ENCODE results near the gene AHCY.

The AHCY gene

DNA sequence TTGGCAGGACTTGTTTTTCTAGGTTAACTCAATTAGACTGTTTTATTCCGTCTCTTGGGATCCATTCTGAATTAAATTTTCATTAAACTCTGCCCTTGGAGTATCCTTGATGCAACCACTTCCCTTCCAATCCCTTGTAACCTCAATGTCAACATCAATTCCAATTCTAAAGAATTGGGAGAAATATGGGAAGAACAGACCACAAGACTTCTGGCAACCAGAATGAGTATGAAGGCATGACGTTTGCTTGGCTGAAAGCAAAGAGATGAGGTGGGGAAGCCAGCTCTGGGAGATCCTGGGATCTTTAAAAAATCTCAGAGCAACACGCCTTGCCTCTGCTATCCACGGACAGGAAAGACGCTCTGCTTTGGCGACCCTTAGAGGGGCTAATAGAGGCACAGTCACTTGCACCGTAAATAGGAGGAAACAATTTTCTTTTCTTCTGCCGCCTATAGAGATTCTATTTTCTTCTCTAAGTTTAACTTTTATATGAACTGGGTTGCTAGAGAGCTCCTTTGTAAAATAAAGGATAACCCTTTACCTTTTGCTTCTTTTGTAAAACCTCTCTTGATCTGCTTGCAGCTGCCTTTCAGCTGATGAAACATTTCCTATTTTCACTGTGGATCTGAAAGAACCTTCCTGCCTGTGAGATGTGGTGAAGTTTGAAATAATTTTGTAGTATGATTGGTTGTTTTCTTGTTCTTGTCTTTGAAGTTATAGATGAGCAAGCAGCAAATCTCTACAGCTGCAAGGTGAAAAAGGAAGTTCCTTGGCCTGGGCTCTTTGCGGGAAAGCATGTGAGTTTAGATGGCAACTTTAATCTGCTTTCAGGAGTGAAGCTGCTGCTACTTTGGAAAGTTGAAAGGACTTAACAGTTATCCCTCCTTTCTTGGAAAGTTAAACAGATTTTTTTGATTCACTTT, 62.2 kb downstream of the AHCY start, which contains the start of gene ASIP:
Gene ASIP, plus strand, starts transcription at position 731 of the 923 bp plus-strand sequence. CDS start 18,952 bp downstream, outside the sequence.
- in situ Hi-C loops (cut with HindIII; ENCODE audit: low pct_ligation_motif_present, low pct_unique_long_range_greater_than_20kb, low sequenced_read_pairs), result no loop called here
- no peak for DNase-seq

DNA sequence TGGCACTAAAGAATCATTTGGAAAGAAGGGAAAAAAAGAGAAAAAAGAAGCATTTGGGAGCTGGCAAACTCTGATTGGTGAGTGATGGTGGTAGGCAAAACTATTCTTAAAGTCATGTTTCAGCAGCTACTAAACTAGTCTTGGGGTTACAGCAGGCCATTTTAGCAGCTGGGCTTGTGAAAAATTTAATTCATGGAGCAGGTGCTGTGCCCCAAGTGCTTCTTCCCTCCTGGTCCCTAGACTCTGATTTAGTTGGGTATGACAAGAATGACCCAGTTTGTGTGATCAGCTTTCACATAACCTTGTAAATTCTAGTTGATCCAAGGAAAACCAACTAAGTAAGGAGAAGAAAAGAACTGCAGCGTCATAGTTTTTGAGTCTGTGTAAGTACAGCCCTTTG, 63.0 kb downstream of the AHCY start:
- no peak for DNase-seq
- in situ Hi-C loops (cut with HindIII; ENCODE audit: low pct_ligation_motif_present, low pct_unique_long_range_greater_than_20kb, low sequenced_read_pairs), result no loop called here

DNA sequence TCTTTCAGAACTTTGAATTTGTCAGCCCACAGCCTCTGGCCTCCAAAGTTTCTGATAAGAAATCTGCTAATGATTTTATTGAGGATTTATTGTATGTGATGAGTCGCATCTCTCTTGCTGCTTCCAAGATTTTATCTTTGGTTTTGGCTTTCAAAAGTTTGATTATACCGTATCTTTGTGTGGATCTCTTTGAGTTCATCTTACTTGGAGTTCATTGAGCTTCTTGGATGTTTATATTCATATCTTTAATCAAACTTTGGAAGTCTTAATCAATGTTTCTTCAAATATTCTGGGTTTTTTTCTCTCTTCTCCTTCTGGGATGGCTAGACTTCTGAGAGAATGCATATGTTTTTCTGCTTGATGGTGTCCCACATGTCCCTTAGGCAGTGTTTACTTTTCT, 65.2 kb downstream of the AHCY start:
- in situ Hi-C loops (cut with HindIII; ENCODE audit: low pct_ligation_motif_present, low pct_unique_long_range_greater_than_20kb, low sequenced_read_pairs), result no loop called here
- no peak for DNase-seq

DNA sequence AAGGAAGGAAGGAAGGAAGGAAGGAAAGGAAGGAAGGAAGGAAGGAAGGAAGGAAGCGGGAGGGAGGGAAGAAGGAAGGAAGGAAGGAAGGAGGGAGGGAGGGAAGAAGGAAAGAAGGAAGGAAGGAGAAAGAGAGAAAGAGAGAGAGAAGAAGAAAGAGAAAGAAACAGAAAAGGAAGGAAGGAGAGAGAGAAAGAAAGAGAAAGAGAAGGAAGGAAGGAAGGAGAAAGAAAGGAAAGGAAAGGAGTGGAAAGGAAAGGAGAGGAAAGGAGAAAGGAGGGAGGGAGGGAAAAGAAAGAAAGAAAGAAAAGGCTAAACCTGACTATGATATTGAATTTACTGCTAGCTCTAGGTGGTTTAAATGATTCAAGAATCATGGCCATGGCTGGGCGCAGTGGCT, 67.3 kb downstream of the AHCY start:
- DNase-seq, result no peak
- in situ Hi-C loops (cut with HindIII; ENCODE audit: low pct_ligation_motif_present, low pct_unique_long_range_greater_than_20kb, low sequenced_read_pairs), result no loop called here

DNA sequence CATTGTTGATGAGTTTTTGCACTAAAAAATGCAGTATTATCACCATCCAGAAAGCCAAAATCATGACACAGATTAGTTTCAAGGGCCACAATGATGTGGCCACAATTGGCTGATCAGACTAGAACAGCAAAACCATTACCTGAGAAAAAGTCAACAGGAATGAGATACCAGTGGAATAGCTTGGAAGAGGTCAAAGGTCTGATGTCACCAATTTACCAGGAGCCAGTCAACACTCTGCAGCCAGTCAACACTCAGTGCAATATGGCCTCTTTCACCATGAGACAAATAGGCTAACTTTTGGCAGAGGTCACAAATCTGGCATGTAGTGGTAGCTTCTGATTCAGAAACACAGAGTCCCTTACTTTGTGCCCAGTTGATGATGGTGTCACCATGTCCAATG, 69.5 kb downstream of the AHCY start:
- DNase-seq, result no peak
- in situ Hi-C loops (cut with HindIII; ENCODE audit: low pct_ligation_motif_present, low pct_unique_long_range_greater_than_20kb, low sequenced_read_pairs), result no loop called here

DNA sequence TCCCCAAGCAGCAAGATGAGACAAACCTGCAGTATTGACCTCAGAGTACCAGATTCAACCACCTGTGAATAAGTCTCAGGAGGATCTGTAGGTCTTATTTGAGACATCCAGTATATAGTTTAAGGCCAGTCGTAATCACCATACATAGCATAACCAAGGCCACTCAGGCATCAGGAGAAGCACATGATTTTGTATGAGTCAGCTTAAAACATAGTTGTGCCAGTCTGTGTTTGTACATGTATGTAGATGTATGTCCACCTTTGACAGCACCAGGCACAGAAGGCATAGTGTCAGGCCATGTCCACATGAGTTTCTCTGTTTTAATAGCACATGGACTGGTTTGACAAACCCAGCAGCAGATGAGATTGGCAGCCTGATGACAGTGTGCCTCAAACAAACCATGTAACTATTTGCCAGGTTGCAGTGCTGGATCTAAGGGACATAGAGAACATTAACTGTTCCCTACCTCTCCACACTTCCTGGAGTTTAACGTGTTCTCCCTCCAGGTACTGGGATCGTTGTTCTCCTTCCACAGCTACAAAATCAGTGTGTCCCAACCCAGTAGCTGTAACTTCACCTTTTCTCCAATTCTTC, 70.6 kb downstream of the AHCY start:
- in situ Hi-C loops (cut with HindIII; ENCODE audit: low pct_ligation_motif_present, low pct_unique_long_range_greater_than_20kb, low sequenced_read_pairs), result no loop called here
- DNase-seq, result no peak

DNA sequence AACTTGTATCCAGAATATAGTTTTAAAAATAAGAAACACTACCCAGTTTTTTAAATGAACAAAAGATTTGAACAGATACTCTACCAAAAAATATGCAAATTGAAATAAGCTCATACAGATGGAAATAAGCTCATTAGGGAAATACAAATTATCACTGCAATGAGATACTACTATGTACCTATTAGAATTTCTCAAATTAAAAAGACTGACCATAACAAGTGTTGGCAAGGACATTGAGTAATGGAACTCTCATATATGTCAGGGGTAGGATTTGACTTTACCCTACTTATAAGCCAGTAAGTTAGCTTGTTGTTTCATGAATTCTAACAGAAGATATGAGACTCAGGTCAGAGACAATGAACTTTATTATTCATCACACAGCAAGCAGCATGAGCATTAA, 71.5 kb downstream of the AHCY start:
- no peak for DNase-seq
- in situ Hi-C loops (cut with HindIII; ENCODE audit: low pct_ligation_motif_present, low pct_unique_long_range_greater_than_20kb, low sequenced_read_pairs), result no loop called here

Data from ACHN (cell line).